Measurements from ENCODE around the gene CAMK1D. TPM values are rescaled to one million over a fixed set of nuclear protein-coding genes. Genes with fewer than 3 reads are reported as not detected.

The CAMK1D gene
- total RNA-seq, 2 experiments from 2014 or later, result 7.5 to 9.0 TPM

- Mint-ChIP-seq H3K36me3 (no peaks in the 10 kb centered on the region), H3K4me3 (peak overlapping the region; percentile 1), H3K9me3 (no peaks in the 10 kb centered on the region), H3K27ac (no peak overlapping the region), H3K4me1 (peaks cover 12% of the 10 kb centered on the region), H3K27me3 (no peaks in the 10 kb centered on the region)
- DNase-seq (no peak), ATAC-seq (ENCODE audit: low read depth) (no peak)
- POLR2A ChIA-PET, result interaction anchor here (0.5 kb wide), 1 partner anchor 17 kb away, joined by 3 read pairs; no protein-coding TSS in a partner anchor
Measured at GRCh38 chr10:12644380-12645144, 295.2 kb downstream of the CAMK1D start.

- Mint-ChIP-seq H3K27ac (no peak overlapping the region), H3K4me1 (peaks cover 12% of the 10 kb centered on the region), H3K9me3 (no peaks in the 10 kb centered on the region), H3K36me3 (no peaks in the 10 kb centered on the region), H3K27me3 (no peaks in the 10 kb centered on the region), H3K4me3 (no peak overlapping the region)
- ATAC-seq (ENCODE audit: low read depth) (no peak), DNase-seq (no peak)
- POLR2A ChIA-PET, result no interaction called here
Measured at GRCh38 chr10:12645449-12645848, 296.1 kb downstream of the CAMK1D start.

DNA sequence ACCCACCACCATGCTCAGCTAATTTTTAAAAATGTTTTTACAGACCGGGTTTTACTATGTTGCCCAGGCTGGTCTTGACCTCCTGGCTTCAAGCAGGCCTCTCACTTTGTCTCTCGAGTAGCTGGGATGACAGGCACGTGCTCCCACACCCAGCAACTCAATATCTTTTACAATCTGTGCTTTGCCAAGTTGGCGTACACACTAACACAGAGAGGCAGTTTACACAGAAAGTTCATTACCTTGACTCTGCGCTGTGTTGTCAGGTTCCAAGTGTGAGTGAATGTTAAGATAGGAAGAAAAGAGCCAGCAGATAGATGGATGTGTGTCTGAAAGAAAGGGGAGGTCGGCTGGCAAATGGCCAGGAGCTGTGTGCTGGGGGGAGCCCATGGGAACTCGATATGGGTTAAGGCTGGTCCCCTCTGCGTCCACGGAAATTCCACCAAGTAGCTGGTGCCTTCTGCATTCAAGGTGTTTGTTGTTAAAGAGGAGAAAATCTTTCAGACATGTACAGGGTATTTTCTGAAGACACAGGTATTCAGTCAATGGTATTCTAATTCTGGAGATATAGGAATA lies 299.8 kb downstream of the CAMK1D start:
- POLR2A ChIA-PET, result no interaction called here
- no peak for ATAC-seq (ENCODE audit: low read depth)
- Mint-ChIP-seq H3K9me3 (peaks cover 2% of the 10 kb centered on the region), H3K36me3 (no peaks in the 10 kb centered on the region), H3K27me3 (no peaks in the 10 kb centered on the region), H3K27ac (no peak overlapping the region), H3K4me1 (peaks cover 10% of the 10 kb centered on the region), H3K4me3 (no peak overlapping the region)
- no peak for DNase-seq

- Mint-ChIP-seq H3K27me3 (no peaks in the 10 kb centered on the region), H3K4me3 (no peak overlapping the region), H3K4me1 (peaks cover 1% of the 10 kb centered on the region), H3K9me3 (peaks cover 2% of the 10 kb centered on the region), H3K36me3 (no peaks in the 10 kb centered on the region), H3K27ac (no peak overlapping the region)
- ATAC-seq (ENCODE audit: low read depth), result no peak
- POLR2A ChIA-PET, result no interaction called here
- DNase-seq, result no peak
Measured at GRCh38 chr10:12650122-12650521, 300.8 kb downstream of the CAMK1D start.

DNA sequence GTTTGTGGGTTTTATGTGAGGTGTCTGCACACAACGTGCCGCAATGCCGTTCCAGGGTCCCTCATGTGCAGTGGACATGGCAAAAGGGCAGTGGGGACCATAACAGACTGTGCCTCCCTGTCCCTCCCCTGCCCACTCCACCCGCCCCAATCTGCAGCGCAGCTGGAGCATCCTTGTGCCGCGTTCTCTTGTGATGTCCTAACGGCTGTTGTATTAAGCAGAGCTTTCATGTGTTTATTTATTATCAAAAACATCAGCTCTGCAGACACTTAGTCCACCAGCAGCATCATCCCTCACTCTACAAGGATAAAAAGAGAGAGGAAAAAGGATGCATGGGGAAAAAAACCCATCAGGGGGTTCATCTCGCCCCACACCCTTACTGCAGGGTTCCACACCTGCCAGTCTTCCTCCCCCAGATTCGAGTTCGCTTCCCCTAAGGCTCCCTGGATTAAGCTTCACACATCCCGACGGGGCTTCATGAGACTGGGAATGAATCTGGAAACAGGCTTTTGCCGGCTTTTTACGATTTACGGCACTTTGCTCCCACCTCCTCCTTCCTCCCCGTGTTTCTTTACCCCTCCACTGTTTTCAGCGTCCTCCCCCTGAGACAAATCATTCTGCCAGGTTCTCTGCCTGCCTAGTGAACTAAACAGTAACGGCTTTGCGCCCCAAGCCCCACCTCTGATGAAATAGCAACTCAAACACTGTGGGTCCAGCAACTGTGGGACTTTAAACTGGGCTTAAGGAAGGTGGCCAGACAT lies 301.4 kb downstream of the CAMK1D start:
- H3K27ac Mint-ChIP-seq, result no peak overlapping the region
- POLR2A ChIA-PET, result no interaction called here
- no peak overlapping the region for H3K4me3 Mint-ChIP-seq
- no peak for ATAC-seq (ENCODE audit: low read depth)
- H3K36me3 Mint-ChIP-seq, result no peaks in the 10 kb centered on the region
- no peak for DNase-seq
- H3K27me3 Mint-ChIP-seq, result no peaks in the 10 kb centered on the region
- H3K9me3 Mint-ChIP-seq, result peaks cover 2% of the 10 kb centered on the region
- peaks cover 2% of the 10 kb centered on the region for H3K4me1 Mint-ChIP-seq

DNA sequence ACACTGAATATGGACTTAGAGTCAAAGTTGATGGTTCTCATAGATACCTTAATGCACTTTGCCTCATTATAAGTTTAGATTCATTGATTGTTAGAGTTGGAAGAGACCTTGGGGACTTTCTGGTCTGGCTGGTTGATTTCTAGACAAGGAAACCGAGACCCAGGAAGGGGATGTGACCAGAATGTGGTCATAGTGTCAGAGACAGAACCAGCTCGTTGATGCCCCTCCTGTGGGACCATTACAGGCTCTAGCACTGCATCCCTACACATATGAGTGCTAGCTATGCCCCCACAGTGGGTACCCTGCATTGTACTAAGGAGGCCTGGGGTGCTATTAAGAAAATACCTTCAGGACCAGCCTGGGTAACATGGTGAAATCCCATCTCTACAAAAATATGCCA lies 306.6 kb downstream of the CAMK1D start:
- Mint-ChIP-seq H3K27ac (no peak overlapping the region), H3K4me3 (no peak overlapping the region)

GRCh38 chr10:12656518-12657142 lies 307.3 kb downstream of the CAMK1D start:
- Mint-ChIP-seq H3K36me3 (no peaks in the 10 kb centered on the region), H3K27ac (no peak overlapping the region), H3K4me1 (peaks cover 9% of the 10 kb centered on the region), H3K4me3 (no peak overlapping the region), H3K9me3 (peaks cover 2% of the 10 kb centered on the region), H3K27me3 (no peaks in the 10 kb centered on the region)
- ATAC-seq (ENCODE audit: low read depth) (peak; percentile 63), DNase-seq (no peak)
- POLR2A ChIA-PET, result interaction anchor here (1.0 kb wide), 2 partner anchors 392 to 461 kb away, joined by 3 read pairs; partner anchors contain the start of genes CDC123 and NUDT5

More for the DNA sequence above, 306.6 kb downstream of the CAMK1D start:
- ATAC-seq (ENCODE audit: low read depth) (no peak), DNase-seq (no peak)
- POLR2A ChIA-PET, result interaction anchor here (1.0 kb wide), 2 partner anchors 392 to 460 kb away, joined by 3 read pairs; partner anchors contain the start of genes CDC123 and NUDT5
- H3K27me3 Mint-ChIP-seq, result no peaks in the 10 kb centered on the region
- H3K4me1 Mint-ChIP-seq, result peaks cover 9% of the 10 kb centered on the region
- H3K9me3 Mint-ChIP-seq, result peaks cover 2% of the 10 kb centered on the region
- H3K36me3 Mint-ChIP-seq, result no peaks in the 10 kb centered on the region

DNA sequence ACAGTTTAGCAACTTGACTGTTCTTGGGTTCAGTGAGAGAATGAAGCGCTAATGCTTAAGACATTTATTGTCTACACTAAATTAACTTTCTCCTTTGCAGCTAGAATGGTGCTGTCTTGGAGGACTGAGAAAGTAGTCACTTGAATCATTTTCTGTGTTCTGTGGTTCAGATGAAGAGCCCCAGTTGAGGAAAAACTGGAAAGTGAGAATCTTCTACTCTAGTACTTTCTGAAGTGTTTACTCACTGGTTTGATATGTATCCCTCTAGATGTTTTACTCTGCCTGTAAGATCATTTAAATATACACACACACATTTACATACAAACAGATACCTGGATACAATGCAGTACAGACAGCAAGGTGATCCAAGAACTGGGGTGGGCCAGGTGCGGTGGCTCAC lies 308.1 kb downstream of the CAMK1D start:
- H3K4me1 Mint-ChIP-seq, result peaks cover 9% of the 10 kb centered on the region
- no peaks in the 10 kb centered on the region for H3K27me3 Mint-ChIP-seq
- H3K27ac Mint-ChIP-seq, result no peak overlapping the region
- POLR2A ChIA-PET, result no interaction called here
- no peak overlapping the region for H3K4me3 Mint-ChIP-seq
- no peaks in the 10 kb centered on the region for H3K36me3 Mint-ChIP-seq
- no peak for DNase-seq
- ATAC-seq (ENCODE audit: low read depth), result no peak
- H3K9me3 Mint-ChIP-seq, result peaks cover 2% of the 10 kb centered on the region

GRCh38 chr10:12658526-12658925 lies 309.2 kb downstream of the CAMK1D start:
- ATAC-seq (ENCODE audit: low read depth) (no peak), DNase-seq (no peak)
- H3K36me3 Mint-ChIP-seq, result no peaks in the 10 kb centered on the region
- no peak overlapping the region for H3K4me3 Mint-ChIP-seq
- POLR2A ChIA-PET, result no interaction called here
- peaks cover 1% of the 10 kb centered on the region for H3K9me3 Mint-ChIP-seq
- no peak overlapping the region for H3K27ac Mint-ChIP-seq
- no peaks in the 10 kb centered on the region for H3K27me3 Mint-ChIP-seq
- peaks cover 9% of the 10 kb centered on the region for H3K4me1 Mint-ChIP-seq

DNA sequence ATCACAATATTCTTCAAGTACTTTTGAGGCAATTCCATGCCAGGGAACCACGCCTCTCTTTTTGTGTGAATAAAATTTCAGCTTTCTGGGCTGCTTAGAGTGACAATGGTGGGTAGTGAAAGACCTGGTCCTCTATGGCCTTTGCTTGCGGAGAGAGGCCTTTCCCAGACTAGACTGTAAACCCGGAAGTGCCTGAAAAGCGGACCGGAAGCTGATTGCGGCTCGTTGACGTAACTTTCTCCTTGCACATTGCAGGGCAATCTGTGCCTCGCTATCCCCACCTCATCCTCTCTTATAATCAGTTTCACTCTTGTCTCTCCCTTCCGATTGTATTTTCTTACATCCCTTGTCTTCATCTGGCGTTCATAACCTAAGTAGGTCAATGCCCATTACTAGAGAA lies 310.4 kb downstream of the CAMK1D start:
- ATAC-seq (ENCODE audit: low read depth), result no peak
- no peaks in the 10 kb centered on the region for H3K27me3 Mint-ChIP-seq

GRCh38 chr10:12660812-12661211 lies 311.5 kb downstream of the CAMK1D start:
- Mint-ChIP-seq H3K9me3 (no peaks in the 10 kb centered on the region), H3K27me3 (no peaks in the 10 kb centered on the region), H3K4me3 (no peak overlapping the region), H3K27ac (no peak overlapping the region), H3K4me1 (peaks cover 6% of the 10 kb centered on the region), H3K36me3 (no peaks in the 10 kb centered on the region)
- no peak for DNase-seq
- POLR2A ChIA-PET, result interaction anchor here (0.6 kb wide), 1 partner anchor 1484 kb away, joined by 3 read pairs; no protein-coding TSS in a partner anchor
- no peak for ATAC-seq (ENCODE audit: low read depth)

More for the DNA sequence above, 310.4 kb downstream of the CAMK1D start:
- POLR2A ChIA-PET, result no interaction called here
- Mint-ChIP-seq H3K36me3 (no peaks in the 10 kb centered on the region), H3K27ac (no peak overlapping the region), H3K4me1 (peaks cover 9% of the 10 kb centered on the region), H3K9me3 (no peaks in the 10 kb centered on the region), H3K4me3 (no peak overlapping the region)
- DNase-seq, result no peak

DNA sequence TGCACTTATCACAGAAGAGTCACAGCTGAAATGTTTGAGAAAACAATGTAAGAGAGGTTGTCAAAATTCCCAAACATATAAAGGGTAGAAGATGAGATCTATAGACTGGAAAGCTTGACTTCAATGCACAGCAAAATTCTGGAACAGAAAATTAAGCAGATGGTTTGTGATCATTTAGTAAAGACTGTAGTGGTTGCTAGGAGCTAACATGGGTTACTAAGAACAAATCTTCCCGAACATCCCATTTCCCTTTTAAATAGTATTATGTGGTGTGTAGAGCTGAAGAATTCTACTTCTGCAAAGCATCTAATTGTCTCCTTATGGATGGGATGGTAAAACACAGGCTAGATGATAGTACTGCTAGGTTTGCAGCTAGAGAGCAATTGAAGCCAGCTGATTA lies 312.3 kb downstream of the CAMK1D start:
- H3K9me3 Mint-ChIP-seq, result no peaks in the 10 kb centered on the region
- H3K4me1 Mint-ChIP-seq, result no peaks in the 10 kb centered on the region
- H3K27me3 Mint-ChIP-seq, result no peaks in the 10 kb centered on the region
- no peaks in the 10 kb centered on the region for H3K36me3 Mint-ChIP-seq
- H3K4me3 Mint-ChIP-seq, result no peak overlapping the region
- DNase-seq, result no peak
- POLR2A ChIA-PET, result interaction anchor here (0.6 kb wide), 1 partner anchor 1485 kb away, joined by 3 read pairs; no protein-coding TSS in a partner anchor
- H3K27ac Mint-ChIP-seq, result no peak overlapping the region
- no peak for ATAC-seq (ENCODE audit: low read depth)

DNA sequence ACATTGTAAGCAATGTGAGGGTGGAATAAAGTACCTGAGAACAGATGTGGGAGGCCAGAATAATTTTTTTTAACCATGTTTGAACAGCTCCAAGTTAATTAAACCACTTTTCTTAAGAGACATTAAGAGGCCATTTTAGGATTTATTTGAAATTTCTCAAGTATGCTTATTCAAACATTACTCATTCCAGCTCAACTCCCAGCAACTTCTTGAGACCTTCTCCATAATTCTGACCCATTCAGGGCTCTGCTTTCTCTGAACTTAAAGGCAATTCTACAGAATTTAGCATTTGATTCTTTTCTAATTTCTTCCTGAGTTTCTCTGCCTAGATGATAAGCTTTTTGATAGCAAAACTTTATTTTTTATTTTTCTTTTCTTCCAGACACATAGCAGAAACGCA lies 314.5 kb downstream of the CAMK1D start:
- Mint-ChIP-seq H3K4me1 (no peaks in the 10 kb centered on the region), H3K27ac (no peak overlapping the region), H3K4me3 (no peak overlapping the region), H3K27me3 (no peaks in the 10 kb centered on the region), H3K9me3 (no peaks in the 10 kb centered on the region), H3K36me3 (no peaks in the 10 kb centered on the region)
- DNase-seq (no peak), ATAC-seq (ENCODE audit: low read depth) (no peak)
- POLR2A ChIA-PET, result no interaction called here
